Measurements from ENCODE around the gene NECAB2. TPM values are rescaled to one million over a fixed set of nuclear protein-coding genes. Genes with fewer than 3 reads are reported as not detected.

The NECAB2 gene
- polyA plus RNA-seq, 3 donors = 2.3 to 3.5 (median 3.2) TPM

GRCh38 chr16:84048270-84048669, 80.2 kb downstream of the NECAB2 start:
- DNase-seq (ENCODE audit: extremely low read depth in 1 of 11, low read depth in 9 of 11, low spot score in 4 of 11) = no peak

- no peak for DNase-seq (ENCODE audit: extremely low read depth in 1 of 11, low read depth in 9 of 11, low spot score in 4 of 11)
Measured at GRCh38 chr16:84048871-84049270, 80.8 kb downstream of the NECAB2 start.

GRCh38 chr16:84049403-84050060, 81.5 kb downstream of the NECAB2 start:
- no peak for DNase-seq (ENCODE audit: extremely low read depth in 1 of 11, low read depth in 9 of 11, low spot score in 4 of 11)

GRCh38 chr16:84050316-84050715, 82.3 kb downstream of the NECAB2 start:
- DNase-seq (ENCODE audit: extremely low read depth in 1 of 11, low read depth in 9 of 11, low spot score in 4 of 11) = no peak

- no peak for DNase-seq (ENCODE audit: extremely low read depth in 1 of 11, low read depth in 9 of 11, low spot score in 4 of 11)
Measured at GRCh38 chr16:84052071-84052622, 84.1 kb downstream of the NECAB2 start.

Other genes starting within 250 kb of the NECAB2 start
- 100 to 1,000 TPM; 180 to 226 (median 206) TPM for gene HSBP1, start 160.3 kb upstream of the NECAB2 start, polyA plus RNA-seq (ENCODE audit: insufficient read length in 3 of 3)
- gene MLYCD, start 69.1 kb upstream of the NECAB2 start, polyA plus RNA-seq (ENCODE audit: insufficient read length in 3 of 3) = 1 to 10 TPM; 3.7 to 5.7 (median 4.3) TPM
- under 1 TPM; 0.59 to 0.87 (median 0.66) TPM for gene OSGIN1, start 15.0 kb upstream of the NECAB2 start, polyA plus RNA-seq (ENCODE audit: insufficient read length in 3 of 3)
- not detected for gene SLC38A8, start 74.6 kb downstream of the NECAB2 start, polyA plus RNA-seq (ENCODE audit: insufficient read length in 3 of 3)
- gene MBTPS1, start 148.7 kb downstream of the NECAB2 start, polyA plus RNA-seq (ENCODE audit: insufficient read length in 3 of 3) = 100 to 1,000 TPM; 100 to 116 (median 111) TPM
- gene HSDL1, start 176.9 kb downstream of the NECAB2 start, polyA plus RNA-seq (ENCODE audit: insufficient read length in 3 of 3) = 10 to 100 TPM; 40.0 to 53.0 (median 45.4) TPM
- 1 to 10 TPM; 3.6 to 9.4 (median 4.2) TPM for gene DNAAF1, start 177.1 kb downstream of the NECAB2 start, polyA plus RNA-seq (ENCODE audit: insufficient read length in 3 of 3)
- gene TAF1C, start 218.8 kb downstream of the NECAB2 start, polyA plus RNA-seq (ENCODE audit: insufficient read length in 3 of 3) = 10 to 100 TPM; 34.3 to 58.7 (median 40.3) TPM
- gene ADAD2, start 222.9 kb downstream of the NECAB2 start, polyA plus RNA-seq (ENCODE audit: insufficient read length in 3 of 3) = under 1 TPM in 2 of 3 donors, not detected in 1; 0.30 to 0.73 TPM

Data from renal cortex interstitium (tissue), 11 donors.